HG02973 (cell line): ENCODE data around the gene SLC17A8.
"Not testable (repeated sequence)": the region's sequence is repeated elsewhere in the genome, so short reads cannot be mapped to it uniquely, and the experiment has no call there.

Experiments
- ATAC-seq: cut with Tn5 transposase; IDR thresholded peaks from one replicate; pipeline ENCODE4 v1.9.1; 2021; ENCODE audit warnings: moderate library complexity; ENCODE audit not compliant: unreplicated experiment

Gene SLC17A8

DNA sequence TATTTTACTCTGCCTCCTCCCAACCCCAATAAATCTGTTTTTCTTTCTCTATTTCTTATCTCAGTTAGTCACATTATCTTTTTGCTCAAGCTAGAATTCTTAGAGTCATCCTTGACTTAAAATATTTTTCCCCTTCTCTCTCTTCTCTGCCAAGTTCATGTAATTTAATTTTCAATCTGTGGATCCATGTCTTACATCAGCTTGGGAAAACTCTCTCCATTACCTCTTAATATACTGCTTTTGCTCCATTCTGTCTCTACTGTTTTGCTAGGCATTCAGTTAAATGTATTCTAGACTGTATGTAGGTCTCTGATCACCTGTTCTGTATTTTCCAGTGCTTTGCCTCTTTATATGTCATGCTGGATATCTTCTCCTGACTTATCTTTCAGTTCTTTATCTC, 65.8 kb downstream of the SLC17A8 start:
- no peak for ATAC-seq

DNA sequence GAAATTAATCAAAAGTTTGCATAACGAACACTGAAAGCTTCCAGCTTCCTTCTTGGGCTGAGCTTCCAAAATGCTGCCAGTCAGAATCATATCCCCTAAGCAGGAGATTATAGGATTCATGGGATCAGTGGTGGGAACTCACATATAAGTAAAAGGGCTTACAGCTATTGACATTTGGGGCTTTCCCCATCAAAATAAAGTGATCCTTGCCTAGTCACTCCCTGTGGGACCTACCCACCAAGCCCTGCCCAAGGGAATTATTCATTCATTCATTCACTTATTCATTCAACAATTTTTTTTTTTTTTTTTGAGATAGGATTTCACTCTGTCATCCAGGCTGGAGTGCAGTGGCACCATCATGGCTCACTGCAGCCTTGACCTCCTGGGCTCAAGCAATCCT, 69.3 kb downstream of the SLC17A8 start:
- ATAC-seq = no peak

DNA sequence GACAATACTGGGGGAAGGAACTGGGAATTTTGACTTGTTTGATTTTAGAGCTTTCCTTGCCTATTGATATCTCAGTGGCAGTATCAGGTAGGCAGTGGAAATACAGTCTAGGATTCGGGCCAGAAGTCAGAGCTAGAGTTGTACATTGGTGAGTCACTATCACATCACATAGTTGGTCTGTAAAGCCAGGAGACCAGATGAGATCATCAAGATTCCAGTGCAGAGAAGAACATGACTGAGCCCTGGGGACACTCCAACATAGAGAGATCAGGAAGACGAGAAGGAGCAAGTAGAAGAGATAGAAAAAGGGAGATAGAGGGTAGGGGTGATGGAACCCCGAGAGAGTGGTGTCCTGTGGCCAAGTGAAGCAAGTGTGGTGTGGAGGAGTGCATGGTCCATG, 70.2 kb downstream of the SLC17A8 start:
- no peak for ATAC-seq

DNA sequence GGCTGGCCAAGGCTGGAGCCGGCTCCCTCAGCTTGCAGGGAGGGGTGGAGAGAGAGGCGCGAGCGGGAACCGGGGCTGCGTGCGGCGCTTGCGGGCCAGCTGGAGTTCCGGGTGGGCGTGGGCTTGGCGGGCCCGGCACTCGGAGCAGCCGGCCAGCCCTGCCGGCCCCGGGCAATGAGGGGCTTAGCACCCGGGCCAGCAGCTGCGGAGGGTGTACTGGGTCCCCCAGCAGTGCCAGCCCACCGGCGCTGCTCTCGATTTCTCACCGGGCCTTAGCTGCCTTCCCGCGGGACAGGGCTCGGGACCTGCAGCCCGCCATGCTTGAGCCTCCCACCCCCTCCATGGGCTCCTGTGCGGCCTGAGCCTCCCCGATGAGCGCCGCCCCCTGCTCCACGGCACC, 73.4 kb downstream of the SLC17A8 start:
- ATAC-seq = not testable (repeated sequence)

DNA sequence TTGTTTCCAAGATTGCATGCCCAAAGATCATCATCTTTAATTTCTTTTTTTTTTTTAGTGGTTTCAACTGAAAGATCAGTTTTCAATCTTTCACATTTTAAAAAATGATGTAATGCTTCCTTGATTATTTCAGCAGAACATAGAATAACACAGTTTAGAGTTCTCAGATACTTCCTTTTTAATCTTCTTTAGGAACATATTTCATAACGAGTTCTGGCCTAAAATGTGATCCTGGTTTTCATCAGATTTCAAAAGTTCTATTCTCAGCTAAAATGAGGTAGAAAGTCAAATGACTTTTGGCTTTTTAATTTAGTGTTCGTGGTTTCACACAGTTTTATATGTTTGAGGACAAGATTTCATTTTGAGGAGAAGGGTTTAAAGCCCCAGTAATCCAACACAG, 76.8 kb downstream of the SLC17A8 start:
- ATAC-seq = no peak

DNA sequence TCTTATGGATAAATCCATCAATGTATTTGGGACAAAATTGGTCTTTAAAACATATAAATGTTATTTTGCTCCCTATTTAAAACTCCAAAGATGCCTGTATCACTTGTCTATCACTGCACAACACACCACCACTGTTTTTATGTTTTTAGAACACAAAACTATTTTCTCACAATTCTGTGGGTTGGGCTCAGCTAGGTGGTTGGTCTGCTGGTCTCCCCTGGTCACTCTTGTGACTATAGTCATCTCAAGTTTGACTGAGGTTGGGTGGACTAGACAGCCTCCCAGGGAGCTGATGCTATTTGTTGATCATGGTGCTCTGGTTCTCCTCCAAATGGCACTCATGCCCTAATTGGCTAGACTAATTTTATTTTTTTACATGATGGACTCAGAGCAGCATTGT, 77.3 kb downstream of the SLC17A8 start:
- ATAC-seq = no peak

DNA sequence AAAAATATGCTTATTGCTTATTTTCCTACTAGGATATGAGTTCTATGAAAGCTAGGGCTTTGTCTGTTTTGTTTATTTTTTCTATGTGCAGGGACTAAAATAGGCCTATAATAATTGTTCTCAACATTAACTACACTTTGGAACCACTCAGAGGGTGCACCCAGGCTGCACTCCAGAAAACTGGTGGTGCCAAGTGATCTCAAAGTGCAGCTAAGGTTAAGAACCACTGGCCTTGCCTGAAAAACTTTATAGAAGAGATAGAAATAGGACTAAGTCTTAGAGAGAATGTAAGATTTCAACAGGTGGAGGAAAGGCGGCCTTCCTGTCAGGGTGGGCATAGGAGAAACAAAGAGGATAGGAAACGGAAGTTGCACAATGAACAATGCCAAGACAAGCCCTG, 79.1 kb downstream of the SLC17A8 start:
- no peak for ATAC-seq

DNA sequence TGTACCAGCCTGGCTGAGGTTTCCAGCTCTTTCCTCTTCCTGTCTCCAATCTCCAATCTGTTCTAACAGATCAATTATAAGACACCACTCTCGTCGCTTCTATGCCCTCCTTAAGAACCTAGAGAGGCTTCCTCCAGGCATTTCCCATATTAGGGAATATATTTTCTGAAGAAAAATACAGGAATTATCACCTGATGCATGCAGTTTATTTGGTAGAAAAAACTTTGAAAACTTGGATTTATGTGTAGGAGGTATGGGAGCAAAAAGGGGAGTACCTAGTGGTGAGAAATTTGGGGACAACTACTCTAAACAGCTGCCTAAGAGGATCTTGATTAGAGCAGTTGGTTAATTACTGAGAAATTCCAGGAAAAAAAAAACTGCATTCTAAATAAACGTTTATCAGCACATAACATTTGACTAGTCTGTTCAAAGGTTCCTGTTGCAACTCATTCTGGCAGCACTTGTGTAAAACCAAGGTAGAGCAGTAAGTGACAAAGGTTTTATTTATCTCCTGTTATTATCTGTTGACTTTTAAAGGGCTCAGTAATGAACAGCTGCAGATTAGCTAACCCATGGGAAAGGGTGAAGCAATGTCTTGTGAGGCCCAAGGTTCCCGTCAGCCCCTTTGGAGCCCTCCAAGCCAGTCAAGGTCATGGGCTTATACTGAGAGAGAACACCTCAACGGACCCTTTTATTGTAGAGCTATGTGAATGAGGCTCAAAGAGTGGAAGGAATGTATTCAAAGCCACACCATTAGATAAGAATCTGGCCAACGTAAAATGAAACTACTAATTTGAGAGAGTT, 80.4 kb downstream of the SLC17A8 start:
- ATAC-seq = no peak

DNA sequence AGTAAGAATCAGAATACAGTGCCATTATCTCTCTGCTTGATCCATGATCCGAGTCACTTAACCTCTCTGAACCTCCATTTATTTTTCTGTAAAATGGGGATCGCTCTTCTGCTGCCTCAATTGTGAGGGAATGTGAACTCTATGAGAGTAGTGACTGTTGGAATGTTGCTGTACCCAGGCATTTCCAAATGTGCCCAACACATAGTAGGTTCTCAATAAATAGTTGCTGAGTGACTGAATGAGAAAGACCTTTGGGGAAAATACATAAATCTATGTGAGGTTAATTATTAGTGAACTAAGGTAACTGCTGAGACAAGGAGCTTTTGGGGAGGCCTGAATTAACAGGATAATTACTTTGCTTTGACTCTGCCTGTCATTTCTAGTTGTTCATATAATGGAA, 82.9 kb downstream of the SLC17A8 start:
- ATAC-seq = no peak

DNA sequence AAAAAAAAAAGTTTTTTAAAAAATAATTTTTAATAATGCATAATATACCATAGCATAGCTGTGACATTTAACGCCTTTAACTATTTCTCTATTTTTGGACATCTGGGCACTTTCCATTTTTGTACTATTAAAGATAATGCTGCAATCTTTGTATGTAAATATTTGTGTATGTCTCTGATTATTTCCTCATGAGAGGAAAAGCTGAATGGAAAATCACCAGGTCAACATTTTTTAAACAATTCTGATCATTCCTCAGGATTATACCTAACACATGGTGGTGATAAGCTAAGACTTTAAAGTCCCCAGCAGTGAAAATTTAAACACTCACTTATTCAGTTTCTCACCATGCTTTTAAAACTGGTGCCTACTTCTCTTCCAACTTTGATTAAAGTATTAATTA, 85.5 kb downstream of the SLC17A8 start:
- no peak for ATAC-seq

DNA sequence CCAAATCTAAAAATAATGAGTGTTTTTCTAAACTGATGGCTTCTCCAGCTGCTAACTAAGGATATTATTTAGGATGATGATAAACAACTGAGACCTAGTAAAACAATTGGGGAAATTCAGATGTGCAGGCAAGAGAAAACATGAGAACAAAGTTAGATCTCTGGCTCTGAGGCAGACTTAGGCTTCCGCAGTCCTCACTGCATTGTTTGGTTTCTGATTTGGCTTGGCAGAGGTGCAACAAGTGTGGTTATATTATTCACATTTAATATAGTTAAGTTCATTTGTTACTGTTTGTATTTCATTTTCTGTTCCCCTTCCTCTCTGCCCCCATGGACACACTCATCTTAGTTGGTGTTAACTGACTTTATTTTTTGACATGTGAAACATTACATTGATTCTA, 86.6 kb downstream of the SLC17A8 start:
- no peak for ATAC-seq

DNA sequence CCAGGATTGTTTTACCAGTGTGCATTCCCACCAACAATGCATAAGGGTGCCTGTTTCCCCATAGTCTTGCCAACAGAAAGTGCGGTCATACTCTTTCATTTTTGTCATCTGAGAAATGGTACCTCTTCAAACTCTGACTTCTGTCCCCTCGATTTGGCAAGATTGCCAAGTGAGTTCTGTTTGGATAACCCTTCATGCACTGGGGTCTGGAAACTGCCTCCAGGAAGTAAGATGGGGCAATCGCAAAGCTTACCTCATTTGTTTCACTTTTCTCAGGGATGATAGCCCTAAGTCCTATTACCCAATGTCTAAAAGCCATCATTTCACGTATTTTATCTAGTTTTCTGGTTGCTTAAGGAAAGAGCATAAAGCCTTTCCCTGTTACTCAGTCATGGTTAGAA, 88.2 kb downstream of the SLC17A8 start:
- no peak for ATAC-seq

DNA sequence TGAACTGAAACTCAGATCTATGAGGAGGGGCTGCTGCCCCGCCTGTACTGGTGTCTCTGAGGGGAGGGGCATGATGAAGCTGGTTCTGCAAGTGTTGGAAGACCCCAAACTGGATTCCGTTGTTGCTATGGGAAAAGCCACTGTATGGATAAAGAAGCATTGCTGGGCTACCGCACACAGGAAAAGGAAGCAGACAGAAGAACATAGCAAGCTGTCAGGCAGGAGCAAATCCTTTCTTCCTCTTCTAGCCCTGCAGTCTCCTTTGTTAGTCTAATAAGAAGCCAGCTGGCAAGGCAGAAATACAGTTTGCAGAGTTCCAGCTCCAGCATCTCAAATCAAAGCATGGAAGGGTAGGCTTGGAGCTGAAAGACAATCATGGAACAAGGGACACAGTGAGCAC, 90.5 kb downstream of the SLC17A8 start:
- ATAC-seq = no peak

DNA sequence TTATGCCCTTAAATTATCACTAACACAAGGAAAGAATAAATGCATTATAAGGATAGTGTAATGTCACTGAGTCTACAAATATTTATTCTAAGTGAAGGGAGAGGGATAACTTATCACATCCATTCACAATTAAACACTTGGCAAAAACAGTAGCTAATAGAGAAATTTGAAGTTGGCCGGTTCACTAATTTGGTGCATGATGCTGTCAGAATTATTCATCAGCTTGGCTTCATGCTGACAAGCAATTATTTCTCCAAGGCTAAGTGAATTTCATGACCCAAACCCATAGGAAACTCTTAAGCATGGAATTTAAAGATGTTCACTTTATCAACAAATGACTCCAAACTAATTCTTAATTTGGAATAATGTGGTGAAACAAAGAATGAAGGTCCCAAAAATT, 91.8 kb downstream of the SLC17A8 start:
- no peak for ATAC-seq

DNA sequence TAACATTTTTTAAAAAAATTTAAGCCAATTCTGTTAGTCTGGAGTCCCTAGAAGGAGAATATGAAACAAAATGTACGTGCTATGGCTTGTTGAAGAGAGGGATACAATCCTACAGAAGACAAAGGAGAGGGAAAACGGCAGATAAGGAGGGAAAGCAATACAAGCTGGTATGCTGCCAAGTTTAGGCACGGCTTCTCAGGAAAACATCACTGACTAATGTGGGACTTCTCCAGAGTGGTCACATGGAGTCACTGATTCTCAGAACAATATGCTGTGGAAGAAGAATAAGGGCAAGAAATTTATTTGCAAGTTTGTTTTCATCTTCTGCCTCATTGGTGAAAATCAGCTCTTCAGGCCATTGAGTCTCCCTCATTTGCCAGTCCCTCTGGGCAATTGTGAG, 93.9 kb downstream of the SLC17A8 start:
- ATAC-seq = no peak

DNA sequence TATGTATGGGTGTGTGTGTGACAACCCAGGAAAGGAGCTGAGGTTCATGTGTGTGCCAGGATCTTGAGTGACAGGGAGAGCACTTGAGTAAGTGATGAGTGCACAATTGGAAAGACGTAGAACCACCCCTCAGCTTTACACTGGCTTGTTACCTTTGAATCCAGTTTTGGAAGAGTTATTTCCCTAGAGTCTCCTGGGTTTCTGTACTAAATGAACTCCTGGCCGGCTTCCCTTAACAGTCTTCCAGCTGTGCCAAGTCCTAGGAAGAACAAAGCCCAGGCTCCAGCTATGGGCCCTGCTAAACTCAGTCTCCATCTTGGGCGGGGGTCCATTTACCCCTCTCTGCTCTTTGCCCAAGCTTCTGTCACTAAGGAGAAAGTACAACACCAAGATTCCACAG, 97.1 kb downstream of the SLC17A8 start:
- no peak for ATAC-seq

DNA sequence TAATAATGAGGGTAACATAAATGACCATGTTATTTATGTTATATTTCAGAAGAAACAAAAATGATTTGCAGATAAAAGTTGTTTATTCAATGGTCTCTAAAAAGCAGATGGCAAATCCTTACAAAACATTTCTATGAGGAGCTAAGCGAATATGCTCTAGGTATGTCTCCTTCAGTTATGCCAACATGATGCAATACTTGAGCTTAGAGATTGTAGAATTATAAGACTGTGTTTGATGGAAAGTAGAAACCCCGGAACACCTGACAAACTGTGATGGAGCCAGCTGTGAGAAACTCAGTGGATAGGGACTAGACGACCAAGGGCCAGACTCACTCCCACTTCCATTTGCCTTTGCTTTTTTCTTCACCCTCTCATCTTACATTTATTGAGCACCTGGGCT, 99.0 kb downstream of the SLC17A8 start:
- ATAC-seq = no peak

DNA sequence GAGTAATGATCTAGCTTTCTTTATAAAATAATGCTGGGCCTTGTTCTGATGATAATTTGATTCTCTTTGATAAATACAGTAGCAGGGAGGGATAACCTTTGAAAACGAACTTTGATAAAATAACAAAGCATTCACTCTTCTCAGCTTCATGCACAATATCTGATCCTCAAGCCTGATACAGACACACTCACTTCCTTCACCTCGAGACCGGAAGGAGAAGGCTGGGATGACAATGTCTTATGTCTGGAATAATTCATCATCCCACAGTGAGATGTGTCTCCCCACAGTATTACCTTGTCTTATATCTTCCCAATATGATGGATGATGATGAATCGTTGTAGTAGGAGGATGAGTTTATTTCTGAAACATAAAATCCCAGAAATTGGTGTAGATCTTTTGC, 101.3 kb downstream of the SLC17A8 start:
- ATAC-seq = no peak

DNA sequence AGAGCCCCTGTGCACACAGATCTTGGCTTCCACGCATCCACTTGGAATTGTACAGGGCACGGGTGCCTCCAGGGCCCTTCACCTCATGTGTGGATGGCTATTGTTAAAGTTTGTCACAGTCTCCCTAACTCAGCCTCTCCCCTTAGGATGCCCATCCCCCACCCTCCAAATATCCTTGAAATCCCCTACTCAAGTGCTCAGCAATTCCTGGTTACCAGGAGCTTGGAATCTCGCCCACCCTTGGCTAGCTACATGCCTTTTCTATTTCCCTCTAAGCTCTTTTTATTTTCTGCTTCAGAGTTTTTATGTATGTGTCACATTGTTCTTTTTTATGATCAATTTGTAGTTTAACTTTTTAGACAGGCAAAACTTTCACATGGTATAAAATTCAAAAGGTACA, 103.8 kb downstream of the SLC17A8 start:
- ATAC-seq = no peak

DNA sequence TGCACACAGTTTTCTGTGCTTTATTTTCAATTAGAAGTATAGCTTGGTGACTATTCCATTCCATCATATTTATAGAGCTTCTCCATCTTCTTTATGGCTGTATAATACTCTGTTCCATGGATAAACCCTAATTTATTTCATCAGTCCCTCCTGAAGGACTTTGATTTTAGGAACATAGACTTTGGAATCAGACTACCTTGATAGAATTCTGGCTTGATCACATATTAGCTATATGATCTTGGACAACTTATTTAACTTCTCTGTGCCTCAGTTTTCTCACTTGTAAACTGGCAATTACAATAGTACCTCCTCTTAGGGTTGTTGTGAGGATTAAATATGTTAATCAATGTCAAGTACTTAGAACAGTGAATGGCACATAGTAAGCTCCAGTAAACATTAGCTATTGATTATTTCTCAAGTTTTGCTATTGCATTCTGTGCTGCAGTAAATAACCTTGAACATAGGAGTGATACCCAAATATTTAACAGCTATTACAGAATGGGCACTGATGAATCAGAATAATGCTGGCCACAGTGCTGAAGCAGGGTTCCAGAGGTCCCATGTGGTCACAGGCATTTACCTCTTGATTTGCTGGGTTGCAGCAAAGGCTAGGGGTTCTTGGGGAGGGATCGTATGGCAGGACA, 104.6 kb downstream of the SLC17A8 start:
- no peak for ATAC-seq

DNA sequence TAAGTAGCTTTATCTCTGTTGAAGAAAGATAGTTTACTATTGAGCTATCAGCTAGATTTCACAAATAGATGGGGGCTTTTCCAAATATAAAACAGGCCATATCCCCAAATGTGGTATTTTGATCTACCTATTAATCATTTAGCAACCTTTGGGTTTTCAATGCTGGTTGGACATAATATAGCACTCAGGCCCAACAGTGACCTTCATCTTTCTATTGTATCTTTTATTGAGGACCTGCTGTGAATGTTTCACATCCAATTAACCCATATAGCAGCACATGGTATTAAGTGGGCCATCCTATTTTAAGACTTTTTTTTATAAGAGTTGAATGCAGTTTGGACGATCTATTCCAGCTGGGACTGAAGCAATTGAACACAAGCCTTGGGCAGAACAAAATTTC, 106.8 kb downstream of the SLC17A8 start:
- no peak for ATAC-seq

DNA sequence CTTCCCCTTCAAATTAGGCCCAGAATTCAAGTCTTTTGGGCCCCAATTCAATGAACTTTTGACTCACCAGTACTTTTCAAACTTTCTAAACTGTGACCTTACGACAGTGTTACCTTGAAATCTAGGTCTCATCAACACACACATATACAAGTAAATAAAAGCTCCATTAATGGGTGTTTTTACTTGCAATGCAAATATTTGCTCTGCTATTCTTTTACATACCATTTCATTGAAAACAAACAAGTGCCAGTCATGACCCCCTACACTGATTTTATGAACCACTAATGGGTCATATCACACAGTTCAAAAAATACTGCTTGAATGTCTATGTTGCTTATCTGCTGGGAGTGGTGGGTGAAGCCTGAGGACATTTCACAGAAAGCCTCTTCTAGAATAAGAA, 107.7 kb downstream of the SLC17A8 start:
- ATAC-seq = no peak

DNA sequence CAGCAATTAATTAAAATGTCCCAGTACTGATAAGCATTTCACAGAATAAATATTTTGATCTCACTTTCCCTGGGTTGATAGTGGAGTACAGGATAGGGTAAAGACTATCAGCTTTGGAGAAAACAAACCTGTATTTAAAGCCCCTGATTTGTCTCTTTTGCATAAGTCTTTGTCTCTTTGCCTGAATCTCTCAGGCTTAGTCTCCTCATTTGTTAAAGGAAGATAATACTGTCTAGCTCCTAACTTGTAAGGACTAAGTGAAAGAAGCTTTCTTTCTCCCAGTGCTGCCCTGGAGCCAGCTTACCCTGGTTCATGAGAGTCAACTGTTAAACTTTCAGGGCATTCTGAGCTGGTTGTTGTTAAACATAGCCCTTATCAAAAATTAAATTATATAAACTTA, 111.3 kb downstream of the SLC17A8 start:
- ATAC-seq = no peak
